Endothelial cell (in vitro differentiated cells): ENCODE measurements around the gene TCFL5. TPM values are rescaled to one million over a fixed set of nuclear protein-coding genes. Genes with fewer than 3 reads are reported as not detected.

Experiments used
- DNase-seq: peaks from one replicate; pipeline ENCODE4 v3.0.0; 2021; ENCODE audit warnings: low spot score
- H3K27ac Mint-ChIP-seq: one replicate; pipeline ENCODE4 v1.8.0; 2021; ENCODE audit warnings: mixed read lengths, inconsistent platforms; ENCODE audit not compliant: unreplicated experiment
- H3K27me3 Mint-ChIP-seq: one replicate; pipeline ENCODE4 v1.8.0; 2021; ENCODE audit warnings: mild to moderate bottlenecking, moderate library complexity, mixed read lengths, inconsistent platforms; ENCODE audit not compliant: unreplicated experiment
- H3K36me3 Mint-ChIP-seq: one replicate; pipeline ENCODE4 v1.8.0; 2021; ENCODE audit warnings: mild to moderate bottlenecking, low read depth, mixed read lengths, inconsistent platforms; ENCODE audit not compliant: unreplicated experiment
- H3K4me1 Mint-ChIP-seq: one replicate; pipeline ENCODE4 v1.8.0; 2021; ENCODE audit warnings: mild to moderate bottlenecking, mixed read lengths, inconsistent platforms; ENCODE audit not compliant: unreplicated experiment
- H3K4me3 Mint-ChIP-seq: one replicate; pipeline ENCODE4 v1.8.0; 2021; ENCODE audit warnings: mild to moderate bottlenecking, mixed read lengths, inconsistent platforms; ENCODE audit not compliant: unreplicated experiment
- H3K9me3 Mint-ChIP-seq: one replicate; pipeline ENCODE4 v1.8.0; 2021; ENCODE audit warnings: mixed read lengths, inconsistent platforms; ENCODE audit not compliant: unreplicated experiment
- CTCF ChIP-seq: fragments of 200-600 bp; sonication (generic); IDR thresholded peaks from one replicate; pipeline ENCODE4 v1.5.0; 2021; ENCODE audit warnings: antibody characterized with exemption; ENCODE audit not compliant: unreplicated experiment
- total RNA-seq: library from RNA; stranded (reverse); fragmentation: NEBNext Ultra II Directional; extraction: Animal tissue kit (Norgen Biotek cat#: 25700); gene quantifications from one replicate; pipeline ENCODE4 v1.2.1, GENCODE V29; 2021; ENCODE audit not compliant: unreplicated experiment

TCFL5 gene
- total RNA-seq, 1 donor from 2014 or later, result 30.9 TPM

- no peak overlapping the region for H3K27ac Mint-ChIP-seq
- no peaks in the 10 kb centered on the region for H3K9me3 Mint-ChIP-seq
- no peak for DNase-seq
- no peak overlapping the region for H3K4me3 Mint-ChIP-seq
- H3K36me3 Mint-ChIP-seq, result no peaks in the 10 kb centered on the region
- H3K27me3 Mint-ChIP-seq, result peaks cover 4% of the 10 kb centered on the region
- H3K4me1 Mint-ChIP-seq, result no peaks in the 10 kb centered on the region
- TF ChIP-seq CTCF, result no peak
Observed at GRCh38 chr20:62816031-62816883, 45.4 kb downstream of the TCFL5 start.

- no peak for DNase-seq
- Mint-ChIP-seq H3K9me3 (no peaks in the 10 kb centered on the region), H3K27ac (no peak overlapping the region), H3K4me1 (no peaks in the 10 kb centered on the region), H3K27me3 (peaks cover 3% of the 10 kb centered on the region), H3K4me3 (no peak overlapping the region), H3K36me3 (no peaks in the 10 kb centered on the region)
- TF ChIP-seq CTCF, result no peak
Observed at GRCh38 chr20:62815066-62815991, 46.3 kb downstream of the TCFL5 start.

- Mint-ChIP-seq H3K9me3 (no peaks in the 10 kb centered on the region), H3K4me3 (no peak overlapping the region), H3K27ac (no peak overlapping the region), H3K4me1 (no peaks in the 10 kb centered on the region), H3K36me3 (no peaks in the 10 kb centered on the region), H3K27me3 (peaks cover 2% of the 10 kb centered on the region)
- DNase-seq, result no peak
- no peak for TF ChIP-seq CTCF
Observed at GRCh38 chr20:62814709-62815065, 46.9 kb downstream of the TCFL5 start.

GRCh38 chr20:62814060-62814708 lies 47.4 kb downstream of the TCFL5 start:
- H3K4me3 Mint-ChIP-seq, result no peak overlapping the region
- no peaks in the 10 kb centered on the region for H3K4me1 Mint-ChIP-seq
- DNase-seq, result no peak
- H3K9me3 Mint-ChIP-seq, result no peaks in the 10 kb centered on the region
- no peaks in the 10 kb centered on the region for H3K36me3 Mint-ChIP-seq
- TF ChIP-seq CTCF, result no peak
- no peak overlapping the region for H3K27ac Mint-ChIP-seq
- H3K27me3 Mint-ChIP-seq, result peaks cover 2% of the 10 kb centered on the region
